GM23338 (cell line): Measurements from ENCODE around the gene GRWD1. TPM values are rescaled to one million over a fixed set of nuclear protein-coding genes. Genes with fewer than 3 reads are reported as not detected.

Source experiments
- ATAC-seq: fragments of 200-7000 bp; cut with Tn5 transposase; 3 replicates; pipeline ENCODE4 v1.9.1; 2020
- DNase-seq: peaks from one replicate; pipeline ENCODE4 v3.0.0-alpha.2; 2015; ENCODE audit warnings: low spot score
- H2AFZ ChIP-seq: fragments of 200-600 bp; sonication (generic); 2 replicates; pipeline ENCODE4 v1.8.0; 2016; ENCODE audit warnings: antibody characterized with exemption, mild to moderate bottlenecking, moderate library complexity
- H3F3A ChIP-seq: fragments of 200-600 bp; sonication (generic); replicated peaks from 2 replicates; pipeline ENCODE4 v1.8.0; 2017; ENCODE audit warnings: antibody characterized with exemption, mixed run types, low read depth
- H3K27ac ChIP-seq: fragments of 200-600 bp; sonication (generic); 2 replicates; pipeline ENCODE4 v1.6.1; 2016; ENCODE audit warnings: low read depth
- H3K27me3 ChIP-seq: fragments of 200-600 bp; sonication (generic); 2 replicates; pipeline ENCODE4 v1.8.0; 2016; ENCODE audit warnings: mild to moderate bottlenecking, mixed run types, moderate library complexity; ENCODE audit not compliant: insufficient read depth
- H3K36me3 ChIP-seq: fragments of 200-600 bp; sonication (generic); 2 replicates; pipeline ENCODE4 v1.8.0; 2016; ENCODE audit warnings: mild to moderate bottlenecking; ENCODE audit not compliant: insufficient read depth
- H3K4me1 ChIP-seq: fragments of 200-600 bp; sonication (generic); 2 replicates; pipeline ENCODE4 v1.8.0; 2016; ENCODE audit warnings: mild to moderate bottlenecking, moderate library complexity; ENCODE audit not compliant: insufficient read depth
- H3K4me2 ChIP-seq: fragments of 200-600 bp; sonication (generic); 2 replicates; pipeline ENCODE4 v1.7.1; 2017; ENCODE audit warnings: mixed run types
- H3K4me3 ChIP-seq: fragments of 200-600 bp; sonication (generic); 2 replicates; pipeline ENCODE4 v1.6.1; 2016; ENCODE audit warnings: mixed run types
- H3K79me2 ChIP-seq: fragments of 200-600 bp; sonication (generic); replicated peaks from 2 replicates; pipeline ENCODE4 v1.8.0; 2017; ENCODE audit warnings: mild to moderate bottlenecking; ENCODE audit not compliant: insufficient read depth
- H3K9me2 ChIP-seq: fragments of 200-600 bp; sonication (generic); 2 replicates; pipeline ENCODE4 v1.8.0; 2017; ENCODE audit not compliant: insufficient read depth
- H4K20me1 ChIP-seq: fragments of 200-600 bp; sonication (generic); replicated peaks from 2 replicates; pipeline ENCODE4 v1.8.0; 2017; ENCODE audit warnings: mild to moderate bottlenecking; ENCODE audit not compliant: insufficient read depth
- H3K27ac Mint-ChIP-seq: 2 replicates; pipeline ENCODE4 v1.8.0; 2020; ENCODE audit warnings: inconsistent platforms, mild to moderate bottlenecking, moderate library complexity, mixed read lengths
- H3K27me3 Mint-ChIP-seq: 3 replicates; pipeline ENCODE4 v1.8.0; 2022; ENCODE audit warnings: low read depth, mild to moderate bottlenecking, moderate library complexity, mixed read lengths, inconsistent platforms; ENCODE audit not compliant: insufficient read depth, poor library complexity
- H3K36me3 Mint-ChIP-seq: 3 replicates; pipeline ENCODE4 v1.8.0; 2021; ENCODE audit warnings: low read depth, mild to moderate bottlenecking, inconsistent platforms, moderate library complexity, mixed read lengths
- H3K4me1 Mint-ChIP-seq: 3 replicates; pipeline ENCODE4 v1.8.0; 2020; ENCODE audit warnings: mild to moderate bottlenecking, inconsistent platforms, mixed read lengths
- H3K4me3 Mint-ChIP-seq: 3 replicates; pipeline ENCODE4 v1.8.0; 2021; ENCODE audit warnings: moderate library complexity, mild to moderate bottlenecking, inconsistent platforms, mixed read lengths
- H3K9me3 Mint-ChIP-seq: 3 replicates; pipeline ENCODE4 v1.8.0; 2020; ENCODE audit warnings: moderate library complexity, mild to moderate bottlenecking, inconsistent platforms, mixed read lengths
- CREB1 ChIP-seq: fragments of 250-450 bp; sonication (Bioruptor Pico); IDR thresholded peaks from 2 replicates; pipeline ENCODE4 v1.5.0; 2020; ENCODE audit warnings: low read depth, mild to moderate bottlenecking, moderate library complexity
- ETS1 ChIP-seq: IDR thresholded peaks from 2 replicates; pipeline ENCODE4 v1.6.1; 2016; ENCODE audit warnings: antibody characterized with exemption
- EZH2 ChIP-seq: fragments of 200-600 bp; sonication (generic); IDR thresholded peaks from one replicate; pipeline ENCODE4 v1.8.0; 2017; ENCODE audit warnings: antibody characterized with exemption, mild to moderate bottlenecking, low read depth; ENCODE audit not compliant: unreplicated experiment
- EZH2phosphoT487 ChIP-seq: fragments of 200-600 bp; sonication (generic); IDR thresholded peaks from one replicate; pipeline ENCODE4 v1.8.1; 2018; ENCODE audit warnings: antibody characterized with exemption; ENCODE audit not compliant: unreplicated experiment
- NANOG ChIP-seq: IDR thresholded peaks from 2 replicates; pipeline ENCODE4 v1.6.1; 2016; ENCODE audit warnings: antibody characterized with exemption, borderline replicate concordance
- POLR2AphosphoS5 ChIP-seq: IDR thresholded peaks from 2 replicates; pipeline ENCODE4 v1.6.1; 2016; ENCODE audit warnings: antibody characterized with exemption, low read depth
- STAT1 ChIP-seq: IDR thresholded peaks from one replicate; pipeline ENCODE4 v1.6.1; 2016; ENCODE audit warnings: antibody characterized with exemption; ENCODE audit not compliant: unreplicated experiment
- ZNF114 ChIP-seq: fragments of 250-450 bp; sonication (Bioruptor Pico); IDR thresholded peaks from 2 replicates; pipeline ENCODE4 v1.5.0; 2020; ENCODE audit warnings: mild to moderate bottlenecking, moderate library complexity
- ZNF462 ChIP-seq: fragments of 250-450 bp; sonication (Bioruptor Pico); IDR thresholded peaks from 2 replicates; pipeline ENCODE4 v1.5.0; 2020; ENCODE audit warnings: mild to moderate bottlenecking, moderate library complexity
- polyA plus RNA-seq: library from polyadenylated mRNA; unstranded; fragments of >200 nt; fragmentation: Nextera tagmentation; extraction: Ambion mirVana; gene quantifications from 2 replicates; pipeline ENCODE4 v1.2.1, GENCODE V29; 2016
- total RNA-seq: library from RNA; depleted of rRNA; stranded (reverse); fragments of >200 nt; shearing (Covaris generic); gene quantifications from 2 replicates; pipeline ENCODE4 v1.2.3, GENCODE V29; 2014

The GRWD1 gene
- total and polyA plus RNA-seq, 2 experiments from 2014 or later = 23.2 to 58.0 TPM

GRCh38 chr19:48461651-48461981 is 15.8 kb downstream of the GRWD1 start (continued):
- no peak for TF ChIP-seq ZNF462
- TF ChIP-seq EZH2phosphoT487 = no peak

- no peaks in the 10 kb centered on the region for H3K36me3 ChIP-seq
- H3K4me1 ChIP-seq = peaks cover 3% of the 10 kb centered on the region; the same call in 1 of the 2 replicates
- H3K27ac ChIP-seq = no peak overlapping the region
- no peaks in the 10 kb centered on the region for H3K79me2 ChIP-seq
- peak; percentile 94 for DNase-seq
- H3F3A ChIP-seq = no peaks in the 10 kb centered on the region; the same call in none of the 2 replicates
- no peak overlapping the region for H3K4me2 ChIP-seq
- Mint-ChIP-seq H3K4me1 (peaks cover 2% of the 10 kb centered on the region; the same call in 2 of the 3 replicates), H3K9me3 (peaks cover 5% of the 10 kb centered on the region; the same call in 2 of the 3 replicates), H3K4me3 (no peak overlapping the region), H3K27ac (peak overlapping the region; percentile 86), H3K27me3 (no peaks in the 10 kb centered on the region), H3K36me3 (peaks cover 18% of the 10 kb centered on the region; the same call in 2 of the 3 replicates)
- no peak for TF ChIP-seq ZNF114 (CRISPR knock-in tag)
- no peak for TF ChIP-seq EZH2phosphoT487
- TF ChIP-seq POLR2AphosphoS5 = peak; percentile 44; the same call in 1 of the 2 replicates
- TF ChIP-seq EZH2 = no peak
- no peak for TF ChIP-seq NANOG
- peak; percentile 43 for TF ChIP-seq CREB1 (CRISPR knock-in tag)
- peak; percentile 83 for TF ChIP-seq ETS1
- no peak for TF ChIP-seq STAT1
- H3K9me2 ChIP-seq = peaks cover 8% of the 10 kb centered on the region; the same call in 1 of the 2 replicates
- H3K4me3 ChIP-seq = no peak overlapping the region
- ATAC-seq = peak; percentile 96
- H2AFZ ChIP-seq = no peak overlapping the region
- H3K27me3 ChIP-seq = no peaks in the 10 kb centered on the region
- no peaks in the 10 kb centered on the region; the same call in 1 of the 2 replicates for H4K20me1 ChIP-seq
Observed at GRCh38 chr19:48461982-48462655, 16.3 kb downstream of the GRWD1 start.
